Subcutaneous abdominal adipose tissue (tissue), 5 donors: ENCODE results near the gene BCAN.

Source experiments
- H3K27ac ChIP-seq: one replicate; pipeline ENCODE4 v1.7.0; 2013; ENCODE audit warnings: low read depth, mild to moderate bottlenecking, inconsistent platforms, low read length, moderate library complexity
- H3K27me3 ChIP-seq, 5 donors: one replicate each; pipeline ENCODE4 v1.7.0; 2013; ENCODE audit warnings: low read length in 5 of 5, inconsistent platforms in 1 of 5; ENCODE audit not compliant: control insufficient read depth in 5 of 5, insufficient read depth in 4 of 5
- H3K36me3 ChIP-seq, 5 donors: one replicate each; pipeline ENCODE4 v1.7.0; 2013; ENCODE audit warnings: low read length in 5 of 5; ENCODE audit not compliant: control insufficient read depth in 5 of 5, insufficient read depth in 5 of 5
- H3K4me1 ChIP-seq, 5 donors: one replicate each; pipeline ENCODE4 v1.7.0; 2013; ENCODE audit warnings: low read length in 5 of 5, mild to moderate bottlenecking in 3 of 5, moderate library complexity in 1 of 5; ENCODE audit not compliant: control insufficient read depth in 5 of 5, insufficient read depth in 5 of 5
- H3K4me3 ChIP-seq, 5 donors: one replicate each; pipeline ENCODE4 v1.7.0; 2013; ENCODE audit warnings: low read length in 5 of 5, low read depth in 1 of 5
- H3K9ac ChIP-seq, 5 donors: one replicate each; pipeline ENCODE4 v1.7.0; 2013; ENCODE audit warnings: low read length in 5 of 5, mild to moderate bottlenecking in 4 of 5, moderate library complexity in 3 of 5
- H3K9me3 ChIP-seq, 5 donors: one replicate each; pipeline ENCODE4 v1.7.0; 2013; ENCODE audit warnings: low read length in 5 of 5; ENCODE audit not compliant: control insufficient read depth in 5 of 5
- donor health status: healthy.
- donor health status: healthy.
- donor health status: healthy.
- donor health status: healthy.
- donor health status: healthy.

BCAN gene

DNA sequence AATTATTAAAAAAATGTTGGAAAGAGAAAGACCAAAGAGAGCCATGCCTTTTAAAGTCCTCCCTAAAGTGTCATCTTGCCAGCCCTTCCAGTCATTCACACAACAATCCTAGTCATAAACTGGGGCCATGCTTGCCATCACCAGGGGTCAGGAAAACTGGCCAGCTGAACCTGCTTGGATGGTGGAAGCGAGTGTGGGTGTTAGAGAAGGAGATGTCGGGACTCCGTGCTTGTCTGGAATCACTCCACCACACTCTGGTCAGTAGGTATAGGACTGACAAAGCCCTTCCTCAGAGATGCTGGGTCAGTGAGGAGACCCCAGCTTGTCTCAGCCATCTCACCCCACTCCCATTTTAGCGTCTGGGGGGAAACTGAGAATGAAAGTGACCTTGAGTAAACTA lies 26.0 kb upstream of the BCAN start:
- H3K36me3 ChIP-seq, result no peaks in the 10 kb centered on the region
- no peak overlapping the region for H3K9ac ChIP-seq
- H3K4me3 ChIP-seq, result no peak overlapping the region
- H3K4me1 ChIP-seq, result peaks cover 0 to 8% (median 5%) of the 10 kb centered on the region in 5 donors
- H3K27me3 ChIP-seq, result peaks cover 4 to 37% (median 28%) of the 10 kb centered on the region in 5 donors
- no peak overlapping the region for H3K27ac ChIP-seq
- no peaks in the 10 kb centered on the region for H3K9me3 ChIP-seq

DNA sequence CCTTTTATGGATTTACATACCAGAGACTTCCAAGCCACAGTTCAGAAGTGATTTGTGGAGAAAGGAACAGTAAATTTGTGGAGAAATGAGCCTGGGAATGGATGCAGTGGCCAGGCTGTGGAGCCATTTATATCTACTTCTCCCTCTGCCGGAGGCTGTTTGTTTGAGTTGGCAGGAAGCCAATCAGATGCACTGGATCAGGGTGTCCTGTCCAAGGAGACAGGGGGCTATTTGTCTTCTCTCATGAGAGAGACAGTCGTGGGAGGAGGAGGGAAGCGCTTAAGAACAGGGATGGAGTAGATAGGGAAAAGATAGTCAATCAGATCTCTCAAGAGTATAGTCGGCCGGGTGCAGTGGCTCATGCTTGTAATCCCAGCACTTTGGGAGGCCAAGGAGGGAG lies 25.5 kb upstream of the BCAN start:
- H3K9me3 ChIP-seq, result no peaks in the 10 kb centered on the region
- H3K36me3 ChIP-seq, result no peaks in the 10 kb centered on the region
- peaks cover 4 to 35% (median 28%) of the 10 kb centered on the region in 5 donors for H3K27me3 ChIP-seq
- H3K4me1 ChIP-seq, result peaks cover 0 to 8% (median 5%) of the 10 kb centered on the region in 5 donors
- H3K9ac ChIP-seq, result no peak overlapping the region
- H3K4me3 ChIP-seq, result no peak overlapping the region
- no peak overlapping the region for H3K27ac ChIP-seq

DNA sequence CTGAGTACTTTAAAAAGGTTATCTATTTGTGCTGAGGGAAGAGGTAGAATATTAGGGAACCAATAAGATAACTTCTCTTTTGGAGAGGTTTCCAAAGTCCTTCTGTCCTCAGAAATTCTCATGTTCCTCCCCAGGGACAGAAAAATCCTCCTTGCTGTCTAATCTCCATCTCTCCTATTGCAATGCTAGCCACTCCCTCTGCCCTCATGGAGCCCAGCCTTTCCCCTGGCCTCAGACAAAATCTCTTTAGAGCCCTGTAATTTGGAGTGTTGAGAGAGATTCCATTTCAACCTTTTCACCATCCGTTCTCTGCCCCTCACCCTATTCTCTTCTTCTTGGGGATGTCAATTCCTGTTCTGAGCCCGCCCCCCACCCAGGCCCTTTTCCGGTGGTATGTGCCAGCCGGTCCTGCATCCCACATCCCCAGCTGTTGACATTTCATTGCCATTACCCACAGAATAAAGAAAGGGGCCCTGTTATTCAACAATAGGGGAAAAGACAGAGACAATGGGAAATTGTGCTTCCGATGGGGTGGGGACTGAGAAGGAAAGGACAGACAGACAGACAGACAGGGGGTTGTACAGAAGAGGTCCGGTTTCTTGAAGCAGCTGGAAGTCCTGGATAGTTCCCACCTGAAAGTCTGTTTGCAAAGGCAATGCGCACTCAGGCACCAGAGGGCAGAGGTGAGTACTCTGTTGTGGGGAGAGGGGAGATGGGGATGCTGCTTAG lies 22.9 kb upstream of the BCAN start, which contains the start of gene HAPLN2:
Gene HAPLN2 (plus strand): TSS at position 563 of the 729 bp plus-strand sequence. CDS start 4,076 bp downstream, outside the sequence.
- H3K9ac ChIP-seq, result no peak within 1 kb of the TSS
- H3K36me3 ChIP-seq, result no peaks in the 10 kb centered on the region
- H3K27me3 ChIP-seq, result peaks cover 6 to 44% (median 33%) of the 10 kb centered on the region in 5 donors
- no peak within 1 kb of the TSS for H3K27ac ChIP-seq
- H3K9me3 ChIP-seq, result no peaks in the 10 kb centered on the region
- peaks cover 2 to 14% (median 9%) of the 10 kb centered on the region in 5 donors for H3K4me1 ChIP-seq
- H3K4me3 ChIP-seq, result no peak within 1 kb of the TSS

DNA sequence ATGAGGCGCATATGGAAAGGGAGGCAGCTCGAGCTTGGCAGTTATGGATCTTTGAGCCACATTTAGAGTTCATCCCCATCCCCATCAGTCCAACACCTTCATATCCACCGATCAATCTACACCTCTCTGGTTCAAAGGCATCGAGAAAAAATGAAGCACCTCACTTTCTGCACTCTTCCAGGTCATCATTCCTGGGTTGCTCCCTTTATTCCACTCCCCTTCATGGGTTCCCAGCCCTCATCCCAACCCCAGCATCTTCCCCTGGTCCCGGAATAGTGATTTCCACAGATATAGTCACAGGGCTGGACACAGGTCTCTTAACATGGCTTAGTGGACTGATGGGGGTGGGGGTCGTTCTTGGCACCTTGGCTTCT lies 22.3 kb upstream of the BCAN start:
- Histone ChIP-seq H3K9me3 (no peaks in the 10 kb centered on the region), H3K27me3 (peaks cover 12 to 50% (median 39%) of the 10 kb centered on the region in 5 donors), H3K4me3 (no peak overlapping the region), H3K9ac (no peak overlapping the region), H3K4me1 (peaks cover 2 to 19% (median 14%) of the 10 kb centered on the region in 5 donors), H3K36me3 (no peaks in the 10 kb centered on the region), H3K27ac (no peak overlapping the region)

DNA sequence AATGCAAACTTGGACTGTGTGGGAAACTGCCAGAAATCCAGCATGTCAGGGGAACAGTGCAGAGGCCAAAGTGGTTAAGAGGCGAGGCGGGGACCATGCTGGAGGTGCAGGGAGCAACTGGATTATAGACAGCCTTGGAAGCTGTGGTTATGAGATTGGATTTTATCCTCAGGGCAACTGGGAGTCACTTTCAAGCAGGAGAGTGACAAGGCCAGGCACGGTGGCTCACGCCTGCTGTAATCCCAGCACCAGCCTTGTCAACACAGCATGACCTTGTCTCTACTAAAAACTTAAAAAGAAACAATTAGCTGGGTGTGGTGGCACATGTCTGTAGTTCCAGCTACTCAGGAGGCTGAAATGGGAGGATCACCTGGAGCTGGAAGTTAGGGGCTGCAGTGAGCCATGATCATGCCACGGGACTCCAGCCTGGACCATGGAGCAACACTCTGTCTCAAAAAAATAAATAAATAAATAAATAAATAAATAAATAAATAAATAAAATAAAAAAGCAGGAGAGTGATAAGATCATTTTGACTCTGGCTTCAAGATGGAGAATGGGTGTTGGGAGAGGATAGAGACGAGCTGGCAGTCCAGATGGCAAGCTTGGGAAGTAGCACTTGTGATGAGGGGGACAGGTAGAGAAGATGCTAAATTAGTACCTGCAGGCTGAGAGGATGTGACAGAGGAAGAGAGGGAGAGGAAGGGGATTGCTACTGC lies 19.2 kb upstream of the BCAN start:
- Histone ChIP-seq H3K36me3 (no peaks in the 10 kb centered on the region), H3K27me3 (peaks cover 17 to 59% (median 45%) of the 10 kb centered on the region in 5 donors), H3K9ac (no peak overlapping the region), H3K4me1 (peaks cover 0 to 26% (median 24%) of the 10 kb centered on the region in 5 donors), H3K27ac (no peak overlapping the region), H3K4me3 (no peak overlapping the region), H3K9me3 (no peaks in the 10 kb centered on the region)

DNA sequence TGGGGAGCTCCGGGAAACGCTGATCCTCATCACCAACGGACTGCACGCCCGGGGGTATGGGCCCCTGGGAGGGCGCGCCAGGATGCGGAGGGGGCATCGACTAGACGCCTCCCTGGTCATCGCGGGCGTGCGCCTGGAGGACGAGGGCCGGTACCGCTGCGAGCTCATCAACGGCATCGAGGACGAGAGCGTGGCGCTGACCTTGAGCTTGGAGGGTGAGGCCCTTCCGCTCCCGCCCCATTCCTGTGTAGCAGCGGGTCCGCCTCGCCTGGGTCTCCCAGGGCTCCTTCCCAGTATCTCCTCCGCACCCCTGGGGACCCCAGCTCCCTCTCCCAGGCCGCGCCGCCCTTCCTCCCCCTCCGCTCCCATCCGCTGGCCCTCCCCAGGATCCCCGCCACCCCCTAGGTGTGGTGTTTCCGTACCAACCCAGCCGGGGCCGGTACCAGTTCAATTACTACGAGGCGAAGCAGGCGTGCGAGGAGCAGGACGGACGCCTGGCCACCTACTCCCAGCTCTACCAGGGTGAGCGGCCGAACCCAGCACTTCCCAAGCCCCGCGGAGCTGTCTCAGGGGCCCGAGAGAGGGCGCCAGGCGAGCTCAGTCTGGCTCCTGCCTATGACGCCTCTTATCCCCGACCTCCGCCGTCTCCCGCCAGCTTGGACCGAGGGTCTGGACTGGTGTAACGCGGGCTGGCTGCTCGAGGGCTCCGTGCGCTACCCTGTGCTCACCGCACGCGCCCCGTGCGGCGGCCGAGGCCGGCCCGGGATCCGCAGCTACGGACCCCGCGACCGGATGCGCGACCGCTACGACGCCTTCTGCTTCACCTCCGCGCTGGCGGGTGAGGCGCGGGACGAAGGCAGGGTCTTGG lies 17.7 kb upstream of the BCAN start:
- no peak overlapping the region for H3K27ac ChIP-seq
- no peak overlapping the region for H3K9ac ChIP-seq
- no peaks in the 10 kb centered on the region for H3K9me3 ChIP-seq
- no peaks in the 10 kb centered on the region for H3K36me3 ChIP-seq
- H3K27me3 ChIP-seq, result peaks cover 17 to 55% (median 40%) of the 10 kb centered on the region in 5 donors
- H3K4me3 ChIP-seq, result peak overlapping the region in 4 of 5 donors; percentile 36 to 62 (median 52)
- H3K4me1 ChIP-seq, result peaks cover 0 to 26% (median 24%) of the 10 kb centered on the region in 5 donors

DNA sequence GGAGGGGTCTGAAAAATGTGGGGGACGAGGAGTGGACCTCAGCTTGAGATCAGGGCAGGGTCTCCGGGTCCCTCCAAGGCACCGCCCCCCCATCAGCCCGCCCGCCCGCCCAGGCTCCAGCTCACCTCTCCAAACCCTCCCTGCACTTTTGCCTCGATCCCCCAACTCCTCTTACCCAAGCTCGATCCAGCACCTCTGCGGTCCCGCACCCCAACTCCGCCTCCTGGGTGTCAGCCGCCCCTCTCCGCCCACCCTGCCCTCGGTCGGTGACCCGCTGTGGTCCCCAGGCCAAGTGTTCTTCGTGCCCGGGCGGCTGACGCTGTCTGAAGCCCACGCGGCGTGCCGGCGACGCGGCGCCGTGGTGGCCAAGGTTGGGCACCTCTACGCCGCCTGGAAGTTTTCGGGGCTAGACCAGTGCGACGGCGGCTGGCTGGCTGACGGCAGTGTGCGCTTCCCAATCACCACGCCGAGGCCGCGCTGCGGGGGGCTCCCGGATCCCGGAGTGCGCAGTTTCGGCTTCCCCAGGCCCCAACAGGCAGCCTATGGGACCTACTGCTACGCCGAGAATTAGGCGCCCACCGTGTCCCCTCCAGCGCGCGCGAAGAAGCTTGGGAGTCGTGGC lies 17.0 kb upstream of the BCAN start:
- Histone ChIP-seq H3K27ac (no peak overlapping the region), H3K9ac (no peak overlapping the region), H3K4me3 (peak overlapping the region in 4 of 5 donors; percentile 36 to 62 (median 52)), H3K36me3 (no peaks in the 10 kb centered on the region), H3K27me3 (peaks cover 18 to 49% (median 35%) of the 10 kb centered on the region in 5 donors), H3K9me3 (no peaks in the 10 kb centered on the region), H3K4me1 (peaks cover 0 to 26% (median 24%) of the 10 kb centered on the region in 5 donors)

DNA sequence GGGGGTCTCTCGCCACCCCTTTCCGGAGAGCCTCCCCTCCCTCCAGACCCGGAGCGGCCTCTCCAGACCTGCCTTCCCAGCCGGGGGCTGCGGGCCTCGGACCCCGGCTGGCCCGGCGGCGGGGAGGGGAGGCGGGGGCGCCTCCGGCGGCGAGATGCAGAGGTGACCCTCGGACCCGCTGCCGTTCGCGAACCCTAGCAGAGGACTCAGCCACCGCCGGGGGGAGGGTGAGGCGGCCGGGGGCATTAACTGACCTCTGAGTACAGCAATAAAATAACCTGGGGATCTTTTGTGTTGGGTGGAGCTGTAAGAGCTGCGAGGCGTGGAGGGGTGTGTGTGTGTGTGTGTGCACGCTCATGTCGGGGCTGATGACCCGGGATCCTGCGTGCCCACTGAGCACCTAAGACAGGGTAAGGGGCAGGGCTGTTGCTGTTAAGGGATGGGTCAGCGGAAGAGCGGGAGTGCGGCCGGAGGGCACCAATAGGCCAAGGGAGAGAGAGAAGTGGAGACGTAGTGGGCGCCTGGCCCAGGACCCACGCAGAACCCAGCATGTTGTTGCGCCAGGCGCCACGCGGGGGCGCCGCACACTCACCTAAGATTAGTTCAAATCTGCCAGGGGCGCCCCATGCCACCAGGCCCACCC lies 16.4 kb upstream of the BCAN start:
- H3K4me3 ChIP-seq, result peak overlapping the region in 2 of 5 donors; percentile 9 to 54
- H3K27ac ChIP-seq, result no peak overlapping the region
- no peak overlapping the region for H3K9ac ChIP-seq
- no peaks in the 10 kb centered on the region for H3K36me3 ChIP-seq
- H3K9me3 ChIP-seq, result no peaks in the 10 kb centered on the region
- peaks cover 0 to 26% (median 24%) of the 10 kb centered on the region in 5 donors for H3K4me1 ChIP-seq
- H3K27me3 ChIP-seq, result peaks cover 18 to 46% (median 36%) of the 10 kb centered on the region in 5 donors

DNA sequence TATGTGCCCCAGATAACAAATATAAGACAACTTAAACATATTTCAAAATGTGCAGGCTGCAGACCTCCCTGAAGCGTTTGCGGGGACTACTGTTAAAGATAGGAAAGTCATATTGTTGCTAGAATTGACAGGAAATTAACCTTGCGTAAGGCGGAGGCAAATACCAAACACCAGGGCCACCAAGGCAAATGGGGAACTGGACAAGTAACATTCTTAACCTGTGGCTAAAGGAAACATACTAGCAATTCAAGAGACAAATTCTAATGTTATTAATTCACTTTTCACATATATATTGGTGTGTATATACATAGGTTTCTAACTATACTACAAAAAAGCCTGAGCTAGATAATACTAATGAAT lies 15.9 kb upstream of the BCAN start:
- H3K27ac ChIP-seq, result no peak overlapping the region
- H3K4me3 ChIP-seq, result no peak overlapping the region
- peaks cover 0 to 26% (median 24%) of the 10 kb centered on the region in 5 donors for H3K4me1 ChIP-seq
- no peaks in the 10 kb centered on the region for H3K36me3 ChIP-seq
- peaks cover 18 to 46% (median 34%) of the 10 kb centered on the region in 5 donors for H3K27me3 ChIP-seq
- H3K9ac ChIP-seq, result no peak overlapping the region
- no peaks in the 10 kb centered on the region for H3K9me3 ChIP-seq
